ENCODE data around the gene PARD3B.

Gene PARD3B

GRCh38 chr2:204544961-204545860 lies at the start of gene PARD3B:
PARD3B (plus strand) TSS chr2:204545475; CDS start chr2:204546000, 525 bp downstream.
- DNase-seq: peak; percentile 77 to 90

DNA sequence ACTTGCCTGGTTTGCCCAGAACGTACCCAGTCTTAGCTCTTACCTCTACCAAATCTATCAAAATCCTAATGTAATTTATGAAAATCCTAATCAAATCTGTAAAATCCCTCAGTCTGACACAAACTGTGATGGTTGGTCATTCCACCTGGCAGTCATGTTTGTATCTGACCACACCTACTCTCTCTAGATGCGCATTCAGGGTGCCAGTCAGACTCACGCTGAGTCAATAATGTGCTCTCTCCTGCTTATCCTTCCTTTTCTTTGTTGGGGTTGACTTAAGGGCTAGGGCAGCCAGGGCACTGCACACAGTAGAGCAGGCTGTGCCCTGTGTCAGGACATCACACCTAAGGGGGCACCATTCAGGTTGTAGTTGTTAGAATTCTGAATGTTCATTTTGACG lies 48.5 kb upstream of the PARD3B start:
- no peak for DNase-seq

- DNase-seq: no peak
Measured at GRCh38 chr2:204497855-204498254, 47.4 kb upstream of the PARD3B start.

DNA sequence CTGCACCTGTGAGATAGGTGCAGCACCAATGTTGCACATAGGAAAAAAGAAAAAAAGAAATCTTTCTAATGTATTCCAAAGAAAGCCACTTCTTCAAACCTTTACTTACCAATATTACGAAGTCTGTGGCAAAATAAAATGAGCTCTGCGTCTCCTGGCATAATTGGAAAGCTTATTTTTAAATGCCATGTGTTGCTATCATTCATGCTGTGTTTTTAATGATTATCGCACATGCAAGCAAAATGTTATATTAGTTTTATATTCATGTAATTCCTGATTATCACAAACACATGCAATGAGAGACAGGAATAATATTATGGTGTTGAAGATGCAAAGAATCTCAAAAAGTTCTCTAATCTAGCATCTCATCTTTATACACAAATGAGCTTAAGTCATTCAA lies 47.0 kb upstream of the PARD3B start:
- DNase-seq: no peak

GRCh38 chr2:204503869-204504268 lies 41.4 kb upstream of the PARD3B start:
- no peak for DNase-seq

GRCh38 chr2:204504594-204504993 lies 40.7 kb upstream of the PARD3B start:
- no peak for DNase-seq

GRCh38 chr2:204505488-204505887 lies 39.8 kb upstream of the PARD3B start:
- no peak for DNase-seq

GRCh38 chr2:204505946-204506345 lies 39.3 kb upstream of the PARD3B start:
- DNase-seq: no peak

GRCh38 chr2:204507636-204508035 lies 37.6 kb upstream of the PARD3B start:
- no peak for DNase-seq

- DNase-seq: no peak
Measured at GRCh38 chr2:204510709-204511420, 34.4 kb upstream of the PARD3B start.

DNA sequence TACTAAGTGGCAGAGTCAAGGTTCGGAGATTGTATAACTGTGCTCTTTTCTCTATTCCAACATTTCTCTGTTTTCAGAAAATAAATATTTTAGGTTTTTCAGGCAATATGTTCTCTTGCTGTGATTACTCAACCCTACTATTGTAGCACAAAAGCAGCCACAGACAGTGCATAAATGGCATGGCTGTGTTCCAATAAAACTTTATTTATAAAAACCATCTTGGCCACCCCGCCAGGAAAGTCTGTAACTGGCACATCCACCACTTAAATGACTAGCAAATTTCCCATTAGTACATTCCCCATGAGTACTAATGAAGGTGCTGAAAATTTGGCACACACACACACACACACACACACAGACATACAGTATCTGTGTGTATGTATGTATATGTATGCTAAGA lies 30.8 kb upstream of the PARD3B start:
- no peak for DNase-seq

GRCh38 chr2:204515416-204515815 lies 29.9 kb upstream of the PARD3B start:
- no peak for DNase-seq

DNA sequence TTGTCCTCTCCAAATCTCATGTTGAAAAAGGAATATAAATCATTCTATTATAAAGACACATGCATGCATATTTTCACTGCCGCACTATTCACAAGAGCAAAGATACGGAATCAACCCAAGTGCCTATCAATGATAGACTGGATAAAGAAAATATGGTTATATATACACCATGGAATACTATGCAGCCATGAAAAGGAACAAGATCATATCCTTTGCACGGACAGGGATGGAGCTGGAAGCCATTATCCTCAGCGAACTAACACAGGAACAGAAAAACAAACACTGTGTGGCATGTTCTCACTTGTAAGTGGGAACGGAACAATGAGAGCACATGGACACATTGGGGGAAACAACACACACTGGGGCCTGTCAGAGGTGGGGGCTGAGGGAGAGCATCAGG lies 28.1 kb upstream of the PARD3B start:
- no peak for DNase-seq

DNA sequence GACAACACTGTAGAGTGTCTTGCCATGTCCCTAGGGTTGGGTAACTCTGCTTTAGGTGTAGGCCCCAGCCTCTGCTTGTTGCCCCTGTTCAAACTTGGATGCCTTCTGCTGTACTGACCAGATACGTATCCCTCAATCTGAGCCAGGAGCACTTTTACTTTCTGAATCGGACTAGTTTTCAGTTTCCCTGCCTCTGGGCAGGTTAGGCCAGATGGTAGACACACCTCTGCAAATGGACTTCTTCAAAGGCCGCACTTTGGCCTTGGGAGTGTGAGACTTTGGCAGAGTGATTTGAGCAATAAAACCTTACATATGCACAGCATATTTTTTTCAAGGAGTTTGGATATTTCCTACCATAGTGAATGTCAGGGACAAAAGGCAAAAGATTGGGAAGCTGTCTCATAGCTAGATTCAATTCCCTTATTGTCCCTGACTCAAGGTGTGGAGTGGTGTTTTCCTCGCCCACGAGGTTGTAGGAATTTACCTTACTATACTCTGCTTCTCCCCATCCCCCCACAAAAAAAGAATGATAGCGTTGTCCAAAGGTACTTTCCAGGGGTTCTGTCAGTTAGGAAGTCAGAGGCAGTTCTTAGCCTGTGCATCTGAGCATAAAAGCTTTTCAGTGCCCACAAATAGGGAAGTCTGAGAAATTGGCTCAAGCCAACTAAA lies 15.3 kb upstream of the PARD3B start:
- DNase-seq: no peak

DNA sequence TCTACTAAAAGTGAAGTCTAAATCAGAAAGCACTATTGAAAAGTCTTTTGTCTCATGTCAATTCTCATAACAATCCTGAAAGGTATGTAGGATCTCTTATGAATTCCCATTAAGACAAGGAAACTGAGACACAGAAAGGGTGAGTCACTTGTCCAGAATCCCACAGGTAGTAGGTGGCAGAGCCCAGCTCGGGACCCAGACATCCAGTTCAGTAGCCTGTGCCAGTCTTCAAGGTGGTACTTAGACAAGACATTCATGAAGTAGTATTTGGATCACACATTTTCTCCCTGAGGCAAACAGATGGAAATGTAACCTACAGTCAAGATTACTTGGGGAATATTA lies 14.8 kb upstream of the PARD3B start:
- DNase-seq: no peak

- no peak for DNase-seq
Measured at GRCh38 chr2:204533629-204534370, 11.5 kb upstream of the PARD3B start.

GRCh38 chr2:204535356-204535755 lies 9.9 kb upstream of the PARD3B start:
- no peak for DNase-seq

DNA sequence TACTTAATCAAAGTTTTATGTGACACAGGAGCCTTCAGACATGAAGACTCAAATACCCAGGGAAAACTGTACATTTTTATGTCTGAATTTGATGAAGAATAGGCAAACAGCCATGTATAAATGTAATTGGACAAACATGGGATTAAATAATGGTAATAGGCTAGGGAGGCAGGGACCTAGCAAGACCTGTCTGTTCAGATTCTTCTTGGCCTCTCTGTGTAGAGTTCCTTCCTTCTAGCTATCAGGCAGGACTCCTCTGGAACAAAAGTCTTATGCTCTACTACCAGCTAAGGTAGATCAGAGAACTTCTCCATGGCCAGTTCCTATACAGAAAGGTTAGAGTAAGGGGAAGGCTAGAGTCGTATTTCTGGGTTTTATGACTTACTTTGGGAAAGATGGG lies 9.5 kb upstream of the PARD3B start:
- DNase-seq: no peak

DNA sequence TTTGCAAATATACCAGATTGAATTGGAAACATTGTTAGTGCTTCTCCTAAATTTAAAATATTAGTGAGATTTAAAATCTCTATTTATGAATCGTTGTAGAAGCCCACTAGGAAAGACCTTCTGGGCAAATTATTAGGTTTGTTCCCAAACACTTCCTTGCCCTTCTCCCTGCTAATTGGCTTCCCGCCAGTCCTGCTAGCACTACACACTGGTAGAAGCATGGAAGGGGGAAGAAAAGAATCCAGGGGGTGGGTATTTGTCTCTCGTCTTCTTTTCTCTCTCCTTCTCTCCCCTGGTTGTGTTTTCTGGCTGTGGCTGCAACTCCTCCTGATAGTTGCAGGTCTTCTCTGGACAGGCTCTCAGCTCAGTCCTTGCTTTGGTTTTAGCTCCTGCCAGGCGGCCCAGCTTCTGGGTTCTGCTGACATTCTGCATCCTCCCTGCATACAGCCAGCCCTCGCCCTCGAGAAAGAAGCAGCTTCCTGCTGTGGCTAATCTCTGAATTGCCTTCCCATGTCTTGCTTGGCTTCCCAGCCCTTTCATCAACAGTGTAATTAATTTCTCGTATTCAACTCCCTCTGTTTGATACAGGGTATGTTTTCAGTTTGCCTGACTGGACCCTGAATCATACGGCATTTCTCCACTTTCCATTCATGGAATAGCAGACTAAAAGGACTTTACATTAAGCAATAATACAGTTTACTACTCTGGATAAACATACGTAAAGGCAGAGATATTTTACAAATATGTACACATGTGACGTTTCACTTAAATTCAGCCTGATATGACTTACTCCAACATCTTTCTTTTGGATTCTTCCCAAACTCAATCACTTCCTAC lies 6.9 kb upstream of the PARD3B start:
- no peak for DNase-seq

- DNase-seq: no peak
Measured at GRCh38 chr2:204539019-204539385, 6.3 kb upstream of the PARD3B start.

GRCh38 chr2:204541637-204542036 lies 3.6 kb upstream of the PARD3B start:
- DNase-seq: no peak

GRCh38 chr2:204542982-204543608 lies 2.2 kb upstream of the PARD3B start:
- DNase-seq: no peak

Measured in NCI-H526 (cell line).